GM12892 (cell line): ENCODE measurements around the gene CPT1B.

Experiments
- POLR2A ChIP-seq: IDR thresholded peaks from 2 replicates; pipeline ENCODE4 v1.6.1; 2011; ENCODE audit warnings: low read depth, low read length, control low read depth
- POLR2AphosphoS5 ChIP-seq: IDR thresholded peaks from 2 replicates; pipeline ENCODE4 v1.6.1; 2011; ENCODE audit warnings: low read depth, low read length, control low read depth

DNA sequence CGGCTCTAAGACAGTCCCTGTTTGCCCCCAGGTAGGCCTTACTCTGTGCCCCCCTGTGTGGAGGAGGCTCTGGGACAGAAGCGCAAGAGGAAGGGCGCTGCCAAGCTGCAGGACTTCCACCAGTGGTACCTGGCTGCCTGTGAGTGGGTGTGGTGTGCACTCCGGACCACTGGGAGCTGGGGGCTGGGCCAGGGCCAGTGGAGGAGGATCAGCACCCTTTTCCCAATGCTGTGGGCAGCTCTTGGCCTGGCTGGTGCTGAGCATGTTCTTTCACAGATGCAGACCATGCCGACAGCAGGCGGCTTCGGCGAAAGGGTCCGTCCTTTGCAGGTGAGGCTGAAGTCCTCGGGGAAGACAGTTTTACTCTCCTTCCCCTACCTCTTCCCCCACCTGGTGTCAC is 56.5 kb downstream of the CPT1B start:
- TF ChIP-seq POLR2A (no peak), POLR2AphosphoS5 (peak; percentile 38; the same call in 1 of the 2 replicates)
